Astrocyte of the cerebellum (primary cell): Measurements from ENCODE around the gene RBL1.

Experiments
- DNase-seq: peaks from one replicate; pipeline ENCODE4 v3.0.0-alpha.2; 2011; ENCODE audit warnings: low read depth
- H3K4me3 ChIP-seq: 2 replicates; pipeline ENCODE4 v1.5.1; 2011; ENCODE audit warnings: mild to moderate bottlenecking, low read depth, low read length, moderate library complexity
- CTCF ChIP-seq: IDR thresholded peaks from 2 replicates; pipeline ENCODE4 v1.5.1; 2012; ENCODE audit warnings: low read length, low read depth, moderate library complexity, mild to moderate bottlenecking; ENCODE audit errors: missing control alignments
- in situ Hi-C: cut with HindIII; loops from 2 replicates; pipeline ENCODE4 v1.10.0; 2017; ENCODE audit warnings: low sequenced_read_pairs

The RBL1 gene

GRCh38 chr20:37111926-37112455 lies 16.2 kb upstream of the RBL1 start:
- in situ Hi-C loops = no loop called here
- no peak for DNase-seq
- no peak overlapping the region for H3K4me3 ChIP-seq
- no peak for TF ChIP-seq CTCF

GRCh38 chr20:37108676-37109075 lies 12.9 kb upstream of the RBL1 start:
- TF ChIP-seq CTCF = no peak
- in situ Hi-C loops = no loop called here
- DNase-seq = no peak
- H3K4me3 ChIP-seq = no peak overlapping the region

- TF ChIP-seq CTCF = no peak
- DNase-seq = no peak
- no peak overlapping the region for H3K4me3 ChIP-seq
- in situ Hi-C loops = no loop called here
Measured at GRCh38 chr20:37102571-37102970, 6.8 kb upstream of the RBL1 start.

GRCh38 chr20:37096415-37097041 lies 731 bp upstream of the RBL1 start:
- peak overlapping the region; percentile 71 for H3K4me3 ChIP-seq
- in situ Hi-C loops = no loop called here
- no peak for DNase-seq
- TF ChIP-seq CTCF = no peak

GRCh38 chr20:37095108-37095598 lies 644 bp downstream of the RBL1 start:
- DNase-seq = no peak
- TF ChIP-seq CTCF = no peak
- peak overlapping the region; percentile 71 for H3K4me3 ChIP-seq
- in situ Hi-C loops = no loop called here

GRCh38 chr20:37090407-37090806 lies 5.4 kb downstream of the RBL1 start:
- in situ Hi-C loops = no loop called here
- no peak overlapping the region for H3K4me3 ChIP-seq
- DNase-seq = no peak
- no peak for TF ChIP-seq CTCF
